Measurements from ENCODE around the gene ANKRD17.
"Not testable (repeated sequence)": the region's sequence is repeated elsewhere in the genome, so short reads cannot be mapped to it uniquely, and the experiment has no call there.

The ANKRD17 gene

DNA sequence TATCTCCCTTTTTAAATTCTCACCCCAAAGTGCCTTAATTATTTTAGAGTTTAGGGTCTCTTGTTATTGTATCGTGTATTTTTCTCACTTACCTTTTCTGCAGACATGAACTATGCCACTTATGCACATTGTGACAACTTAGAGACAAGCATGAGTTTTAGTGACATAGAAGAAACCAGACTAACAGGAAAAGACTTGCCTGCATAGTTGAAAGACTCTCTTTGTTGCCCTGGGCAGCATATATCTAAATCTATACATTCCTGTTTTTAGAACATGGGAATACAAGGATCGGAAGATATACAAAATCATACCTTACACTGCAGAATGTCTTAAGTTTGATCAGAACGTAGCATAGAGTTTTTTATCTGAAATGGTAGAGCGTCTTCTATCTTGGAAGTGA, 45.1 kb upstream of the ANKRD17 start:
- Histone ChIP-seq H3K27me3 (ENCODE audit: insufficient read depth, low read length) (no peaks in the 10 kb centered on the region), H3K4me3 (ENCODE audit: low read depth, low read length, poor library complexity, severe bottlenecking) (no peak overlapping the region), H3K27ac (ENCODE audit: low read depth, low read length, poor library complexity, severe bottlenecking) (no peak overlapping the region), H3K36me3 (ENCODE audit: insufficient read depth, low read length) (no peaks in the 10 kb centered on the region), H3K79me2 (ENCODE audit: insufficient read depth, low read length) (no peaks in the 10 kb centered on the region), H2AFZ (ENCODE audit: low read length) (no peak overlapping the region), H3F3A (ENCODE audit: insufficient read depth, low read length) (no peaks in the 10 kb centered on the region), H3K9ac (ENCODE audit: low read length) (no peak overlapping the region), H3K9me3 (ENCODE audit: low read length) (no peaks in the 10 kb centered on the region), H3K9me2 (ENCODE audit: low read depth, low read length) (no peaks in the 10 kb centered on the region), H3K4me1 (ENCODE audit: insufficient read depth, low read length, severe bottlenecking) (no peaks in the 10 kb centered on the region), H3K4me2 (ENCODE audit: low read length) (no peak overlapping the region), H4K20me1 (ENCODE audit: insufficient read depth, low read length) (no peaks in the 10 kb centered on the region)
- TF ChIP-seq CTCF (IDR thresholded peaks at IDR 0.05; ENCODE audit: low read length) = no peak
- no peak for TF ChIP-seq EZH2 (IDR thresholded peaks at IDR 0.05; ENCODE audit: borderline replicate concordance, low read length)

DNA sequence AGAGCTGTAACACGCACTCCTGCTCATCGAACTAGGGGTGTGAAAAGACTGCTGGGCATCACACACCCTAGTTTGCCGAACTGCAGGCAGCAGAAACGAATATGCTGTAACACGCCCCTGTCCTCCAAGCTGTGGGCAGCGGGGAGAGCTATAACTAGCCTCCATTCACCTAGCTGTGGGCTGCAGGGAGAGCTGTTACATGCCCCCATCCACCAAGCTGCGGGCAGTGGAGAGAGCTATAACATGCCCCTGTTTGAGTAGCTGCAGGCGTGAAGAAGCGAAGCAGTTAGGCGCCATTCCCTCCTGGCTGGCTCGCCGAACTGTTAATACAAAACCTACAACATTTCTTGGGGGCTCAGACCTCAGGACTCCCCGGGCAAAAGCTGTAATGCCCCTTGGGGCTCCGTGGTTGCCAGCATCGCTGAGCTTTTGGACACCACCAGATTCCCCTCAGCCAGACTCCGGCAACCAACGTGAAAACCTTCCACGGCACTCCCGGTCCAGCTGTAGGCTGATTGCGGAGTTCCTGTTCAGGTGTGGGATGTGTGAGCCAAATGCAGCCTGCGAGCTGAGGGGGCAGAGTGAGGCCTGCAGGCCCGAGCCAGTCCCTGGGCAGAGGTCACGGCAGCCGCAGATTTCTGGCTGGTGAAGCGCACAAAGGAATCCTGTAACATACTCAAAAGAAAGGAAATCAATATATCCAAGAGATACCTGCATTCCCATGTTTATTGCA, 41.1 kb upstream of the ANKRD17 start:
- H3K27ac ChIP-seq (ENCODE audit: low read depth, low read length, poor library complexity, severe bottlenecking) = no peak overlapping the region
- no peak for TF ChIP-seq EZH2 (IDR thresholded peaks at IDR 0.05; ENCODE audit: borderline replicate concordance, low read length)
- no peak for TF ChIP-seq CTCF (IDR thresholded peaks at IDR 0.05; ENCODE audit: low read length)
- H3K9ac ChIP-seq (ENCODE audit: low read length) = no peak overlapping the region
- H4K20me1 ChIP-seq (ENCODE audit: insufficient read depth, low read length) = no peaks in the 10 kb centered on the region
- H3K4me2 ChIP-seq (ENCODE audit: low read length) = no peak overlapping the region
- H3K9me2 ChIP-seq (ENCODE audit: low read depth, low read length) = no peaks in the 10 kb centered on the region
- no peaks in the 10 kb centered on the region for H3K79me2 ChIP-seq (ENCODE audit: insufficient read depth, low read length)
- H3K27me3 ChIP-seq (ENCODE audit: insufficient read depth, low read length) = no peaks in the 10 kb centered on the region
- H3K36me3 ChIP-seq (ENCODE audit: insufficient read depth, low read length) = no peaks in the 10 kb centered on the region
- H3K9me3 ChIP-seq (ENCODE audit: low read length) = no peaks in the 10 kb centered on the region
- H3K4me3 ChIP-seq (ENCODE audit: low read depth, low read length, poor library complexity, severe bottlenecking) = no peak overlapping the region
- H2AFZ ChIP-seq (ENCODE audit: low read length) = no peak overlapping the region
- H3K4me1 ChIP-seq (ENCODE audit: insufficient read depth, low read length, severe bottlenecking) = no peaks in the 10 kb centered on the region
- H3F3A ChIP-seq (ENCODE audit: insufficient read depth, low read length) = no peaks in the 10 kb centered on the region

GRCh38 chr4:73292661-73293060, 34.1 kb upstream of the ANKRD17 start:
- not testable (repeated sequence) for H3K9me3 ChIP-seq (ENCODE audit: low read length); H3K36me3 ChIP-seq (ENCODE audit: insufficient read depth, low read length); H3K27me3 ChIP-seq (ENCODE audit: insufficient read depth, low read length); H3K4me2 ChIP-seq (ENCODE audit: low read length); H3K4me1 ChIP-seq (ENCODE audit: insufficient read depth, low read length, severe bottlenecking); H2AFZ ChIP-seq (ENCODE audit: low read length); H3K9me2 ChIP-seq (ENCODE audit: low read depth, low read length); H3K79me2 ChIP-seq (ENCODE audit: insufficient read depth, low read length); H3K9ac ChIP-seq (ENCODE audit: low read length); H3K4me3 ChIP-seq (ENCODE audit: low read depth, low read length, poor library complexity, severe bottlenecking); H3K27ac ChIP-seq (ENCODE audit: low read depth, low read length, poor library complexity, severe bottlenecking); H3F3A ChIP-seq (ENCODE audit: insufficient read depth, low read length); H4K20me1 ChIP-seq (ENCODE audit: insufficient read depth, low read length)

DNA sequence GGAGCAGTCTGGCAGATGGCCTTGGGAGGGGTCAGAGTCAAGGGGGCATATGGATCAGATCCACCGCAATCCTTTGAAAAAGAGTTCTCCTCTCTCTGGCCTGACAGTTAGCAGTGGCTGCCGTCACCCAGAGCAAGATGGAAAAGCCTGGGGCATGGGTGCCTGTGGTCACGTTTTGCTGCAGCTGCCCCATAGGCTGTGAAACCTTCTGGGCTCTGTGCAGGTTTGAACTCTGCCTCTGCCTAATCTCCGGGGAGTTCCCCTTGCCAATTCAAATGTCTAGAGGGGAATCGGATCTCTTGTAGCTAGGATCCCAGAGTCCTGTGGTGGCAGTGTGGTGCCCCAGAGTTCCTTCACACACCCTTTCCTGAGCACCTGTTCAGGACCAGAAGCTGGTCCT, 23.4 kb upstream of the ANKRD17 start:
- H3K9me3 ChIP-seq (ENCODE audit: low read length) = peaks cover 15% of the 10 kb centered on the region
- no peaks in the 10 kb centered on the region for H3K4me1 ChIP-seq (ENCODE audit: insufficient read depth, low read length, severe bottlenecking)
- H4K20me1 ChIP-seq (ENCODE audit: insufficient read depth, low read length) = no peaks in the 10 kb centered on the region
- no peaks in the 10 kb centered on the region for H3K9me2 ChIP-seq (ENCODE audit: low read depth, low read length)
- no peak overlapping the region for H3K9ac ChIP-seq (ENCODE audit: low read length)
- no peak overlapping the region for H2AFZ ChIP-seq (ENCODE audit: low read length)
- H3K4me2 ChIP-seq (ENCODE audit: low read length) = no peak overlapping the region
- H3F3A ChIP-seq (ENCODE audit: insufficient read depth, low read length) = no peaks in the 10 kb centered on the region
- no peaks in the 10 kb centered on the region for H3K79me2 ChIP-seq (ENCODE audit: insufficient read depth, low read length)
- H3K27me3 ChIP-seq (ENCODE audit: insufficient read depth, low read length) = no peaks in the 10 kb centered on the region
- no peaks in the 10 kb centered on the region for H3K36me3 ChIP-seq (ENCODE audit: insufficient read depth, low read length)
- TF ChIP-seq EZH2 (IDR thresholded peaks at IDR 0.05; ENCODE audit: borderline replicate concordance, low read length) (no peak), CTCF (IDR thresholded peaks at IDR 0.05; ENCODE audit: low read length) (no peak)
- H3K4me3 ChIP-seq (ENCODE audit: low read depth, low read length, poor library complexity, severe bottlenecking) = no peak overlapping the region
- no peak overlapping the region for H3K27ac ChIP-seq (ENCODE audit: low read depth, low read length, poor library complexity, severe bottlenecking)

All from OCI-LY1 (cell line).